ENCODE measurements around the gene RPS4Y2. TPM values are rescaled to one million over a fixed set of nuclear protein-coding genes. Genes with fewer than 3 reads are reported as not detected.

The RPS4Y2 gene
- total and polyA plus RNA-seq, 4 donors = not detected

DNA sequence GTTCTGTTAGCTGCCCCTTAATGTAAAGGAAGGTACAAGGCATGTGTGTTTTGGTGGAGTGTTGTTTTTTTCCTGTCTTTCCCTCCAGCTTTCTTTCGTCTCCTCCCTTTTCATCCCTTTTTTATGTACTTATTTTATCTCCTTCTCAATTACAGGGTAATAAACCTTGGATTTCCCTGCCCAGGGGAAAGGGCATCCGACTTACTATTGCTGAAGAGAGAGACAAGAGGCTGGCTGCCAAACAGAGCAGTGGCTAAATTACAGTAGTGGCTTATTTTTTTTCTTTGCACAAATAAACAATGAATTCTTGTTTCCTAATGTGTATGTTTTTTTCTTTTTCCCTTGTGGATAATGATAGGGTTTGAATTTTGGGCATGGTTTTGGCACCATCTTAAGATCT lies 24.9 kb downstream of the RPS4Y2 start:
- H3K36me3 ChIP-seq (ENCODE audit: control insufficient read depth in 4 of 4, insufficient read depth in 3 of 4, low read depth in 1 of 4, low read length in 3 of 4) = no peaks in the 10 kb centered on the region
- TF ChIP-seq NR2F2 (IDR thresholded peaks at IDR 0.05) (no peak), YY1 (IDR thresholded peaks at IDR 0.05) (no peak), FOXA1 (IDR thresholded peaks at IDR 0.05) (no peak), MAX (IDR thresholded peaks at IDR 0.05) (no peak), GABPA (IDR thresholded peaks at IDR 0.05 in 1 of 2, conservative IDR thresholded peaks at IDR 0.05 in 1 of 2) (no peak), RAD21 (IDR thresholded peaks at IDR 0.05) (no peak), SP1 (IDR thresholded peaks at IDR 0.05) (no peak), EGR1 (IDR thresholded peaks at IDR 0.05; ENCODE audit: low read depth in 2 of 2) (no peak), FOXA2 (IDR thresholded peaks at IDR 0.05) (no peak), HNF4A (conservative IDR thresholded peaks at IDR 0.05) (no peak), TAF1 (conservative IDR thresholded peaks at IDR 0.05) (no peak)
- TF ChIP-seq, protein P1, sequence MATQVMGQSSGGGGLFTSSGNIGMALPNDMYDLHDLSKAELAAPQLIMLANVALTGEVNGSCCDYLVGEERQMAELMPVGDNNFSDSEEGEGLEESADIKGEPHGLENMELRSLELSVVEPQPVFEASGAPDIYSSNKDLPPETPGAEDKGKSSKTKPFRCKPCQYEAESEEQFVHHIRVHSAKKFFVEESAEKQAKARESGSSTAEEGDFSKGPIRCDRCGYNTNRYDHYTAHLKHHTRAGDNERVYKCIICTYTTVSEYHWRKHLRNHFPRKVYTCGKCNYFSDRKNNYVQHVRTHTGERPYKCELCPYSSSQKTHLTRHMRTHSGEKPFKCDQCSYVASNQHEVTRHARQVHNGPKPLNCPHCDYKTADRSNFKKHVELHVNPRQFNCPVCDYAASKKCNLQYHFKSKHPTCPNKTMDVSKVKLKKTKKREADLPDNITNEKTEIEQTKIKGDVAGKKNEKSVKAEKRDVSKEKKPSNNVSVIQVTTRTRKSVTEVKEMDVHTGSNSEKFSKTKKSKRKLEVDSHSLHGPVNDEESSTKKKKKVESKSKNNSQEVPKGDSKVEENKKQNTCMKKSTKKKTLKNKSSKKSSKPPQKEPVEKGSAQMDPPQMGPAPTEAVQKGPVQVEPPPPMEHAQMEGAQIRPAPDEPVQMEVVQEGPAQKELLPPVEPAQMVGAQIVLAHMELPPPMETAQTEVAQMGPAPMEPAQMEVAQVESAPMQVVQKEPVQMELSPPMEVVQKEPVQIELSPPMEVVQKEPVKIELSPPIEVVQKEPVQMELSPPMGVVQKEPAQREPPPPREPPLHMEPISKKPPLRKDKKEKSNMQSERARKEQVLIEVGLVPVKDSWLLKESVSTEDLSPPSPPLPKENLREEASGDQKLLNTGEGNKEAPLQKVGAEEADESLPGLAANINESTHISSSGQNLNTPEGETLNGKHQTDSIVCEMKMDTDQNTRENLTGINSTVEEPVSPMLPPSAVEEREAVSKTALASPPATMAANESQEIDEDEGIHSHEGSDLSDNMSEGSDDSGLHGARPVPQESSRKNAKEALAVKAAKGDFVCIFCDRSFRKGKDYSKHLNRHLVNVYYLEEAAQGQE (IDR thresholded peaks at IDR 0.05) = no peak
- TF ChIP-seq, protein P2, sequence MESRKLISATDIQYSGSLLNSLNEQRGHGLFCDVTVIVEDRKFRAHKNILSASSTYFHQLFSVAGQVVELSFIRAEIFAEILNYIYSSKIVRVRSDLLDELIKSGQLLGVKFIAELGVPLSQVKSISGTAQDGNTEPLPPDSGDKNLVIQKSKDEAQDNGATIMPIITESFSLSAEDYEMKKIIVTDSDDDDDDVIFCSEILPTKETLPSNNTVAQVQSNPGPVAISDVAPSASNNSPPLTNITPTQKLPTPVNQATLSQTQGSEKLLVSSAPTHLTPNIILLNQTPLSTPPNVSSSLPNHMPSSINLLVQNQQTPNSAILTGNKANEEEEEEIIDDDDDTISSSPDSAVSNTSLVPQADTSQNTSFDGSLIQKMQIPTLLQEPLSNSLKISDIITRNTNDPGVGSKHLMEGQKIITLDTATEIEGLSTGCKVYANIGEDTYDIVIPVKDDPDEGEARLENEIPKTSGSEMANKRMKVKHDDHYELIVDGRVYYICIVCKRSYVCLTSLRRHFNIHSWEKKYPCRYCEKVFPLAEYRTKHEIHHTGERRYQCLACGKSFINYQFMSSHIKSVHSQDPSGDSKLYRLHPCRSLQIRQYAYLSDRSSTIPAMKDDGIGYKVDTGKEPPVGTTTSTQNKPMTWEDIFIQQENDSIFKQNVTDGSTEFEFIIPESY (IDR thresholded peaks at IDR 0.05) = no peak
- TF ChIP-seq, protein P3, sequence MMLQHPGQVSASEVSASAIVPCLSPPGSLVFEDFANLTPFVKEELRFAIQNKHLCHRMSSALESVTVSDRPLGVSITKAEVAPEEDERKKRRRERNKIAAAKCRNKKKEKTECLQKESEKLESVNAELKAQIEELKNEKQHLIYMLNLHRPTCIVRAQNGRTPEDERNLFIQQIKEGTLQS (IDR thresholded peaks at IDR 0.05) = no peak
- TF ChIP-seq, protein P4, sequence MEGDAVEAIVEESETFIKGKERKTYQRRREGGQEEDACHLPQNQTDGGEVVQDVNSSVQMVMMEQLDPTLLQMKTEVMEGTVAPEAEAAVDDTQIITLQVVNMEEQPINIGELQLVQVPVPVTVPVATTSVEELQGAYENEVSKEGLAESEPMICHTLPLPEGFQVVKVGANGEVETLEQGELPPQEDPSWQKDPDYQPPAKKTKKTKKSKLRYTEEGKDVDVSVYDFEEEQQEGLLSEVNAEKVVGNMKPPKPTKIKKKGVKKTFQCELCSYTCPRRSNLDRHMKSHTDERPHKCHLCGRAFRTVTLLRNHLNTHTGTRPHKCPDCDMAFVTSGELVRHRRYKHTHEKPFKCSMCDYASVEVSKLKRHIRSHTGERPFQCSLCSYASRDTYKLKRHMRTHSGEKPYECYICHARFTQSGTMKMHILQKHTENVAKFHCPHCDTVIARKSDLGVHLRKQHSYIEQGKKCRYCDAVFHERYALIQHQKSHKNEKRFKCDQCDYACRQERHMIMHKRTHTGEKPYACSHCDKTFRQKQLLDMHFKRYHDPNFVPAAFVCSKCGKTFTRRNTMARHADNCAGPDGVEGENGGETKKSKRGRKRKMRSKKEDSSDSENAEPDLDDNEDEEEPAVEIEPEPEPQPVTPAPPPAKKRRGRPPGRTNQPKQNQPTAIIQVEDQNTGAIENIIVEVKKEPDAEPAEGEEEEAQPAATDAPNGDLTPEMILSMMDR (IDR thresholded peaks at IDR 0.05; ENCODE audit: low read depth, low read length, missing input control) = no peak
- H3K4me1 ChIP-seq (ENCODE audit: control insufficient read depth in 4 of 4, insufficient read depth in 4 of 4, low read length in 3 of 4) = no peaks in the 10 kb centered on the region
- 45% methylated on average over 2 of the region's 2 CpGs for WGBS
- no peaks in the 10 kb centered on the region for H3K9me3 ChIP-seq (ENCODE audit: control insufficient read depth in 4 of 4, low read length in 3 of 4)
- no peak overlapping the region for H3K9ac ChIP-seq (ENCODE audit: low read depth in 1 of 2, low read length in 2 of 2)
- no peak overlapping the region for H3K27ac ChIP-seq (ENCODE audit: low read depth in 1 of 2, low read length in 2 of 2)
- DNase-seq (ENCODE audit: low spot score) = no peak
- no peaks in the 10 kb centered on the region for H3K27me3 ChIP-seq (ENCODE audit: control insufficient read depth in 4 of 4, insufficient read depth in 4 of 4, low read length in 3 of 4)
- H3K4me3 ChIP-seq (ENCODE audit: low read depth in 1 of 3, low read length in 3 of 3) = no peak overlapping the region

- WGBS = 65% methylated on average over 4 of the region's 4 CpGs
- TF ChIP-seq YY1 (IDR thresholded peaks at IDR 0.05) (no peak), SP1 (IDR thresholded peaks at IDR 0.05) (no peak), JUND (IDR thresholded peaks at IDR 0.05) (no peak), EGR1 (IDR thresholded peaks at IDR 0.05; ENCODE audit: low read depth in 2 of 2) (no peak), HNF4A (conservative IDR thresholded peaks at IDR 0.05) (no peak), HNF4G (IDR thresholded peaks at IDR 0.05) (no peak), NR2F2 (IDR thresholded peaks at IDR 0.05) (no peak), FOXA2 (IDR thresholded peaks at IDR 0.05) (no peak)
- TF ChIP-seq, protein P3 (IDR thresholded peaks at IDR 0.05) = no peak
- TF ChIP-seq, protein P4 (IDR thresholded peaks at IDR 0.05; ENCODE audit: low read depth, low read length, missing input control) = no peak
- Histone ChIP-seq H3K36me3 (ENCODE audit: control insufficient read depth in 4 of 4, insufficient read depth in 3 of 4, low read depth in 1 of 4, low read length in 3 of 4) (no peaks in the 10 kb centered on the region), H3K9me3 (ENCODE audit: control insufficient read depth in 4 of 4, low read length in 3 of 4) (no peaks in the 10 kb centered on the region), H3K9ac (ENCODE audit: low read depth in 1 of 2, low read length in 2 of 2) (no peak overlapping the region), H3K27ac (ENCODE audit: low read depth in 1 of 2, low read length in 2 of 2) (no peak overlapping the region), H3K4me1 (ENCODE audit: control insufficient read depth in 4 of 4, insufficient read depth in 4 of 4, low read length in 3 of 4) (no peaks in the 10 kb centered on the region), H3K27me3 (ENCODE audit: control insufficient read depth in 4 of 4, insufficient read depth in 4 of 4, low read length in 3 of 4) (no peaks in the 10 kb centered on the region), H3K4me3 (ENCODE audit: low read depth in 1 of 3, low read length in 3 of 3) (no peak overlapping the region)
- DNase-seq (ENCODE audit: low spot score) = no peak
These were observed 25.5 kb downstream of the RPS4Y2 start for GRCh38 chrY:20781408-20781807.
